DOHH2 (cell line): ENCODE measurements around the gene ABHD10.
A peak's percentile ranks its signal among the peaks of the same experiment; 100 is the strongest.

Experiments
- EZH2phosphoT487 ChIP-seq: fragments of 200-600 bp; sonication (generic); IDR thresholded peaks from 2 replicates; pipeline ENCODE4 v1.6.1; 2017; ENCODE audit warnings: borderline replicate concordance, mild to moderate bottlenecking, antibody characterized with exemption, low read length, moderate library complexity, mixed read lengths
- TF ChIP-seq, protein P1 (sequence below): fragments of 200-600 bp; sonication (generic); IDR thresholded peaks from one replicate; pipeline ENCODE4 v1.5.1; 2014; ENCODE audit warnings: antibody characterized with exemption, mild to moderate bottlenecking, low read depth, low read length; ENCODE audit not compliant: poor library complexity, severe bottlenecking

DNA sequence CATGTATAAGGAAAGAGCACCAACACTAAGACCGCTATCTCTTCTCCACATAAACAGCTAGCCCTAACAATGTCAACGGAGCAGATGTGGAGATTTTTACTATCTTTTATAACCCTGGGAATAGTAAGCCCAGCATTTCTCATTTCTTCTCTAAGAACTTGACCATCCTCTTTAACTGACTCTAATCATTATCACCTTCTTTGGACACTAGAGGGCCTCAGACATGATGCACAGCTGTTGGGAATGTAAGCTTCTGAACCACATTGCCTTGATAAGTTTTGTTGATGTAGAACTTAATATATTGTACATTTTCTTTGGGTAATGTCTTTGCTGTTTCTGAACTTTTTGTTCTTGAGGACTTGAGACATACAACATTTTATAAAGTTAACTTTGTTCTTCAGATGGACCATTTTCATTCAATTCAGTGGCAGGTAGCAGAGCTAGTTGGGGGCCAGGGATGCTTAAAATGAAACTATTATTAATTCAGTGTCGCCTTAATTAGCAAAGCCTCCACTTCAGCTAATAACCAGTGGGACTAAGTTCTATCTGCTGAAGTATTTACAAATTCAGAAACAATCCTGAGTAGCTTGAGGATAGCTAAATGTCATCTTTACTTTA is 10.3 kb downstream of the ABHD10 start:
- TF ChIP-seq, protein P1, sequence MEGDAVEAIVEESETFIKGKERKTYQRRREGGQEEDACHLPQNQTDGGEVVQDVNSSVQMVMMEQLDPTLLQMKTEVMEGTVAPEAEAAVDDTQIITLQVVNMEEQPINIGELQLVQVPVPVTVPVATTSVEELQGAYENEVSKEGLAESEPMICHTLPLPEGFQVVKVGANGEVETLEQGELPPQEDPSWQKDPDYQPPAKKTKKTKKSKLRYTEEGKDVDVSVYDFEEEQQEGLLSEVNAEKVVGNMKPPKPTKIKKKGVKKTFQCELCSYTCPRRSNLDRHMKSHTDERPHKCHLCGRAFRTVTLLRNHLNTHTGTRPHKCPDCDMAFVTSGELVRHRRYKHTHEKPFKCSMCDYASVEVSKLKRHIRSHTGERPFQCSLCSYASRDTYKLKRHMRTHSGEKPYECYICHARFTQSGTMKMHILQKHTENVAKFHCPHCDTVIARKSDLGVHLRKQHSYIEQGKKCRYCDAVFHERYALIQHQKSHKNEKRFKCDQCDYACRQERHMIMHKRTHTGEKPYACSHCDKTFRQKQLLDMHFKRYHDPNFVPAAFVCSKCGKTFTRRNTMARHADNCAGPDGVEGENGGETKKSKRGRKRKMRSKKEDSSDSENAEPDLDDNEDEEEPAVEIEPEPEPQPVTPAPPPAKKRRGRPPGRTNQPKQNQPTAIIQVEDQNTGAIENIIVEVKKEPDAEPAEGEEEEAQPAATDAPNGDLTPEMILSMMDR = peak; percentile 78
- TF ChIP-seq EZH2phosphoT487 = no peak
